SKM-1 (cell line): ENCODE results near the gene C1QTNF12.

Experiments
- DNase-seq: peaks from one replicate; lab custom pipeline; 2025; ENCODE audit not compliant: unreplicated experiment; lab: John Stamatoyannopoulos, UW

Gene C1QTNF12, protein sequence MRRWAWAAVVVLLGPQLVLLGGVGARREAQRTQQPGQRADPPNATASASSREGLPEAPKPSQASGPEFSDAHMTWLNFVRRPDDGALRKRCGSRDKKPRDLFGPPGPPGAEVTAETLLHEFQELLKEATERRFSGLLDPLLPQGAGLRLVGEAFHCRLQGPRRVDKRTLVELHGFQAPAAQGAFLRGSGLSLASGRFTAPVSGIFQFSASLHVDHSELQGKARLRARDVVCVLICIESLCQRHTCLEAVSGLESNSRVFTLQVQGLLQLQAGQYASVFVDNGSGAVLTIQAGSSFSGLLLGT

DNA sequence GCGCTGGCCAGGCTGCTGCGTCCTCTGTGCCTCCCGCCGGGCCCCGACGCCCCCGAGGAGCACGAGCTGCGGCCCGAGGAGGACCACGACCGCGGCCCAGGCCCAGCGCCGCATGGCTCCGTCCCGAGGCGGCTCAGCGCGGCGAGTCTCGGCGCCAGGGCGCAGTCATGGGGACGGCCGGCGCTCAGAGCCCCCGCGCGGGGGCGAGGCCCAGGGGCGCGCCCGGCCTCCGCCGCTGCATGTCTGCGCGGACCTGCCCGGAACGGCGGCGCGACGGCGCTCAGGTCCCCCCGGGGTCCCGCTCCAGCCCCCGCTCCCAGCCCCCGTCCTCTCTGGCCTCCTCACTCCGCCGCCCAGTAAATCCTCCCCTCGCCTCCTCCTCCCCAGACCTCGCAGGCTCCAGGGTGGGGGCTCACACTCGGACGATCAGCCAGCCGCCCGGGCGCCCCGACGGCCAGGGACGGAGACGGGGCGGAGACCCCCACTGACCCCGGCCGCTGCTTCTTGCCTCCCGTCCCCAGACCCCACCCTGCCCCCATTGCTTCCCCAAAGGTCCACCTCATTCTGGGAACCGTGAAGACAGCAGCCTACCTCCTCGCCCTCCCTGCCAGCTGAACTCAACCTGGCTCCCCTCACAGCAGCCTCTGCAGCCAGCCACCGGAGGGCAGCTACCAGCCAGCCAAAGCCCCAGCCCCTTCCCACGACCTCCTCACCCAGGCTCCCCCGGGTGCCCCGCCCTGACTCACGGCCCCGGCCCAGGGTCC, at the start of gene C1QTNF12:
C1QTNF12 (minus strand) TSS at position 146 of the 764 bp plus-strand sequence; CDS start at position 114, 32 bp downstream.
- no peak for DNase-seq

GRCh38 chr1:1295154-1295923, 48.8 kb upstream of the C1QTNF12 start:
- DNase-seq = no peak

DNA sequence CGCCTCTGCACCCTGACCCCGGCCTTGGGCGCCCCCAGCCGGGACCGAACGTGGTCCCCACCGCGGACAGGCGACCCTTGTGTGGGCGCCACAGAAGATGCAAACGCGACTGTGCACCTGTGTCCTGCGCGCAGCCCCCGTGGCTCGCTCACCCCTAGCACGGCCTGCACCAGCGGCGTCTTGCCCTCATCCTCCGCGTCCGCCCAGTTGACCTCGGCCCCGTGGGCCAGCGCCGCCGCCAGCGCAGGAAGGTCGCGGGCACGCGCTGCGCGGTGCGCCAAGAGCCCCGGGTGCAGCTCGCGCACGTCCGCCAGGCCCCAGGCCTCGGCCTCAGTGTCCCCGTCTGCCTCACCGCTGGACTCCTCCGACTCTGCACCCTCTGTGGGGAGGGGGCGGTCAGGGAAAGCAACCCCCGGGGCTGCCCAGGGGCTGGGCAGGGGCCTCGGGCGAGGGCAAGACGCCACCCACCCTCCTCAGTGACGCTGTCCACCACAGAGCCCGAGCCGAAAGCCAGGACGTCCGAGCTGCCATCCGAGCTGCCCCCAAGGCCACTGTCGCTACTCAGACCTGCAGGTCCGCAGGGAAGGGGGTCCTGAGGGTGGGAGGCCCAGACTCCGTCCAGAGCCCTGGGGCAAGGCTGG, 47.8 kb upstream of the C1QTNF12 start:
- no peak for DNase-seq

DNA sequence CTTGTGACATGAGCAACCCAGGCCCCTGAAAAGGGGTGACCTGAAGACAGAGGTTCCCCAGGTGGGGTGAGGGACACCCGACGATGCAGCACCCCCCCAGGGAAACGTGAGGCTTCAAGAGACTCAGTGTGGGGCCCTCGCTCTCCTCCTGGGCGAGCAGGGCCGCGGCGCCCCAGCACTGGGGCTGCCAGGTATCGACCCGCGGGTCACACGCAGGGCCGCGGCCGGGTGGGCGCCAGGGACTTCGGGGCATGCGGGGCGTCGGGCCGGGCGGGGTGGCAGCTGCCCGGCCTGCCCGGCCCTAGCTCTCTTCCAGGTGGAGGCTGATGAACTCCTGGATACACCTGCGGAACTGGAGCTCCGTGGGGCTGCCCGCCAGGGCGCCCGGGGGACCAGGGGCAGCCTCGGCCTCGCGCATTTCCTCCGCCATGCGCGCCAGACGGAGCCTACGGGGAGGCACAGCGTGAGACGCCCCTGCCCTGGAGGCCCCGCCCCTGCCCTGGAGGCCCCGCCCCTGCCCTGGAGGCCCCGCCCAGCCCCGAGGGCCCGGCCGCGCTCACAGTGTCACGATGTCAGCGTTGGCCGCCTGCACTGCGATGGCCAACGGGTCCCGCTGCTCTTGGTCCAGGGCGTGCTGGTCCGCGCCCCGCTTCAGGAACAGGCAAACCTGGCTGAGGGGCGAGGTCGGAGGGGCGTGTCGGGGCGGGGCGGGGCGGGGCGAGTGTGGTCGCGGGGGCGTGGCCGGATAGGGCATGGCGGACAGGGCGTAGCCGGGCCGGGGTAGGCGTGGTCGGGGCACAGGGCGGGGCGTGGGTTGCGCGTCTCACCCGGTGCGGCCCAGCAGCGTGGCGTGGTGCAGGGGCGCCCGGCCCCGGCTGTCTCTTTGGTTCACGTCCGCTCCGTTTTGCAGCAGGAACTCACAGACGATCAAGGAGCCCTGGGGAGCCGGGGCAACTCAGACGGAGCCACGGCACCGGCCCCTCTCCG, 47.0 kb upstream of the C1QTNF12 start:
- DNase-seq = no peak

GRCh38 chr1:1292851-1293250, 46.3 kb upstream of the C1QTNF12 start:
- DNase-seq = no peak

- DNase-seq = no peak
These were observed 45.9 kb upstream of the C1QTNF12 start for GRCh38 chr1:1292442-1292779.

DNA sequence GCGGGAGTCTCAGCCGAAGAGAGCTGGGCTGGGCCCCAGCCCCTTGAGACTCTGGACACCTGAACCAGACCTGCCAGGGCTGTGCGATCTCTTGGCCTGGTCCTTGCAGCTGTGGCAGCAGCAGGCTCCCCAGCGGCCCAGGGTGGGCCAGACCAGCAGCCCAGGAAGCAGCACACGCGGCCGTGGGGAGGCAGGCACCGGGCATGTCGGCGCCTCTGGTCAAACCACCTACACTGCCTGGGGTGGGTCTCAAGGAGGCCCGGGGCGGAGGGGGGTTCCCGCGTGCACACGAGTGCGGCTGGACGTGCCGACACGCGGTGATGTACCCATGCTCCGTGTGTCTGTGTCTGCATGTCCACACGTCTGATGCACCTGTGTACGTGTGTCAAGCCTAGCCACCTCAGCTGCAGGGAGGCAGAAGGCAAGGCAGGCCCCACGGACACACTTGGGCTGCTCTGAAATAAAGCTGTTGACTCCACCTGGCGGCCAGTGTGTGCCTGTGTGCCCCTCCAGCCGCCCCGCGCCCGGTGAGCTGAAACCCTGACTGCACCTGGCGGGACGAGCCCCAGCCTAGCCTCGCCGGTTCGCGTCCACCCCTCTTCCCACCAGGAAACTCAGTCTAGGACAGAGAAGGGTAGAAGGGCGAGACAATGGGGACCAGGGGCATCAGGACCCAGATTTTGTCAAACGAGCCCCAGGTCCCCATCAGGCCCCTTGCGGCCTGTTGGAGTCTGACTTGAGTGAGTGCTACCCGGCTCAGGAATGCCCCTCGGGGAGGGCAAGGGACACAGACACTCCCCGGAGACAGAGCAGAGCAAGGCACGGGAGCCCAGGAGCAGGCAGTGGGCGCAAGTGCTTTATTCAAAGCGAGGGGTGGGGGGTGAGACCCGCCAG, 45.3 kb upstream of the C1QTNF12 start:
- peak; percentile 23 for DNase-seq

DNA sequence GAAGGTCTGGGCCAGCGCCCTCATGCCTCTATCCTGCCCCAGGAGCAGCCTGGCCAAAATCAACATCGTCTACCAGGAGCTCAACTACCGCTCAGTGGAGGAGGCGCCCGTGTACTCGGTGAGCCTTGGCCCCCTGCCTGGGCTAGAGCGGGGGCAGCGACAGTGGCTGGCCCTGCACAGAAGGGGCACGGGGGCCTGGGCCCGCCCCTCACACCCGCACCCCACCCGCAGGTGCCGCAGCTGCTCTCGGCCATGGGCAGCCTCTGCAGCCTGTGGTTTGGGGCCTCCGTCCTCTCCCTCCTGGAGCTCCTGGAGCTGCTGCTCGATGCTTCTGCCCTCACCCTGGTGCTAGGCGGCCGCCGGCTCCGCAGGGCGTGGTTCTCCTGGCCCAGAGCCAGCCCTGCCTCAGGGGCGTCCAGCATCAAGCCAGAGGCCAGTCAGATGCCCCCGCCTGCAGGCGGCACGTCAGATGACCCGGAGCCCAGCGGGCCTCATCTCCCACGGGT, 44.6 kb upstream of the C1QTNF12 start:
- DNase-seq = no peak

- DNase-seq = no peak
These were observed 43.8 kb upstream of the C1QTNF12 start for GRCh38 chr1:1290238-1290731.

DNA sequence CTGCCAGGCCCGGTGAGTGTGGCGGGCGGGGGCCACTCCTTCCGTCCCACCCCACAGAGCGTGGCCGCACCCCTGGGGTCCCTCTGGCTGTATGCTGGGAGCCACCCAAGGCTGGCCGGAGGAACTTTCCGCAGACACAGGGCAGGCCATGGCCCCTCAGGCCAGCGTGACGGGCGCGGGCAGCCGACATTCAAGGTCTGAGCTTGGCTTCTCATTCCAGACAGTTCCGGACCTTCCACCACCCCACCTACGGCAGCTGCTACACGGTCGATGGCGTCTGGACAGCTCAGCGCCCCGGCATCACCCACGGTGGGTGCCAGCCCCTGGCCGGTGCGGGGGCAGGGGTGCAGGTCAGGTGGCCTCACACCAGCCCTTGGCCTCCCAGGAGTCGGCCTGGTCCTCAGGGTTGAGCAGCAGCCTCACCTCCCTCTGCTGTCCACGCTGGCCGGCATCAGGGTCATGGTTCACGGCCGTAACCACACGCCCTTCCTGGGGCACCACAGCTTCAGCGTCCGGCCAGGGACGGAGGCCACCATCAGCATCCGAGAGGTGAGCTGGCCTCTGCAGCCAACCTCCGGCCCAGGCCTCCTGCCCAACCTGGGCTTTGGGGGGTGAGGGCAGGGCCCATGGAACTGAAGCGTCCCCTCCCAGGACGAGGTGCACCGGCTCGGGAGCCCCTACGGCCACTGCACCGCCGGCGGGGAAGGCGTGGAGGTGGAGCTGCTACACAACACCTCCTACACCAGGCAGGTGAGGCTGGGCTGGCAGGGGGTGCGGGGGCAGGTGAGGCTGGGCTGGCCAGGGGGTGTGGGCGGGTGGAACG, 41.0 kb upstream of the C1QTNF12 start:
- no peak for DNase-seq

GRCh38 chr1:1286313-1287261, 40.1 kb upstream of the C1QTNF12 start:
- DNase-seq = no peak

- no peak for DNase-seq
These were observed 39.2 kb upstream of the C1QTNF12 start for GRCh38 chr1:1285611-1286311.

DNA sequence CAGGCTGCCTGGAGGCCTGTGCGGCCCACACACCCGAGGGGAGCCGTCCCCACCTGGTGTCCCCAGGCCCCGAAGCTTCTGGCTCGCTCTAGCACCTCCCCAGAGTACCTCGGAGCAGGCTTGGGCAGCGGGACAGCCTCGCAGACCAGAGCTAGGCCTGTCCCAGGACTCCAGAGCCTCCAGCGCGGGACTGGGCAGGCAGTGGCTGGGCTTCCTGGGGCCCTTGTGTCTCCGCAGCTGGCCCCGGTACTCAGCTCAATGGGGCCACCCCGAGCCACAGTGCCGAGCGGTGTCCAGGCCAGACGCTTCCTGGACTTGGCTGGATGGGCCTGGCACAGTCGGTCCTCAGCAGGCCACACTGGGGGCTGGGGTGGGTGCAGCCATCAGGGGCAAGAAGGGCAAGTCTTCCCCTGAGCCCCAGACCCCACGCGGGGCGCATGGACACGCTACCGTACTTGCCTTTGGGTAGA, 38.6 kb upstream of the C1QTNF12 start:
- DNase-seq = no peak

- no peak for DNase-seq
These were observed 37.9 kb upstream of the C1QTNF12 start for GRCh38 chr1:1284221-1285101.

DNA sequence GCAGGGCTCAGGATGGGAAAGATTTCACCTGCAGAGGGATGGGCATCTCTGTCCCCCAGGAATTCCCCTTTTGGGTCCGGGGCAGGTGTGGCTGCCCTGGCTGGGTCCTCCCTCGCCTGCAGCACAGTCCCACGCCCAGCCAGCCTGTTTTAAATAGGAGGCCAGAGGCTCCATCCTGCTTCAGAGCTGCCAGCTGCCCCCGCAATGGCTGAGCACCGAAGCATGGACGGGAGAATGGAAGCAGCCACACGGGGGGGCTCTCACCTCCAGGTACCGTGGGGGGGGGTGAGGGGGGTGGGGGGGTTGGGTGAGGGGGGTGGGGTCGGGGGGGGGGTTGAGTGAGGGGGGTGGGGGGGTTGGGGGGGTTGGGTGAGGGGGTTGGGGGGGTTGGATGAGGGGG, 37.3 kb upstream of the C1QTNF12 start:
- DNase-seq = no peak
